ENCODE measurements around the gene SDK1. TPM values are rescaled to one million over a fixed set of nuclear protein-coding genes. Genes with fewer than 3 reads are reported as not detected.

Gene SDK1
- total RNA-seq, 1 donor from 2014 or later: 10.9 TPM

GRCh38 chr7:3370921-3371320, 69.9 kb downstream of the SDK1 start:
- Mint-ChIP-seq H3K27ac (ENCODE audit: unreplicated experiment) (no peak overlapping the region), H3K4me1 (ENCODE audit: low read depth) (peaks cover 26% of the 10 kb centered on the region), H3K36me3 (ENCODE audit: low read depth) (no peaks in the 10 kb centered on the region), H3K27me3 (ENCODE audit: low read depth) (no peaks in the 10 kb centered on the region), H3K4me3 (ENCODE audit: unreplicated experiment) (no peak overlapping the region), H3K9me3 (ENCODE audit: low read depth) (no peaks in the 10 kb centered on the region)
- no peak for TF ChIP-seq CTCF (IDR thresholded peaks at IDR 0.05)
- no peak for DNase-seq (ENCODE audit: low spot score)

GRCh38 chr7:3371601-3372000, 70.5 kb downstream of the SDK1 start:
- no peaks in the 10 kb centered on the region for H3K9me3 Mint-ChIP-seq (ENCODE audit: low read depth)
- H3K4me3 Mint-ChIP-seq (ENCODE audit: unreplicated experiment): no peak overlapping the region
- no peak for TF ChIP-seq CTCF (IDR thresholded peaks at IDR 0.05)
- H3K4me1 Mint-ChIP-seq (ENCODE audit: low read depth): peaks cover 23% of the 10 kb centered on the region
- H3K27ac Mint-ChIP-seq (ENCODE audit: unreplicated experiment): no peak overlapping the region
- no peak for DNase-seq (ENCODE audit: low spot score)
- H3K27me3 Mint-ChIP-seq (ENCODE audit: low read depth): no peaks in the 10 kb centered on the region
- no peaks in the 10 kb centered on the region for H3K36me3 Mint-ChIP-seq (ENCODE audit: low read depth)

DNA sequence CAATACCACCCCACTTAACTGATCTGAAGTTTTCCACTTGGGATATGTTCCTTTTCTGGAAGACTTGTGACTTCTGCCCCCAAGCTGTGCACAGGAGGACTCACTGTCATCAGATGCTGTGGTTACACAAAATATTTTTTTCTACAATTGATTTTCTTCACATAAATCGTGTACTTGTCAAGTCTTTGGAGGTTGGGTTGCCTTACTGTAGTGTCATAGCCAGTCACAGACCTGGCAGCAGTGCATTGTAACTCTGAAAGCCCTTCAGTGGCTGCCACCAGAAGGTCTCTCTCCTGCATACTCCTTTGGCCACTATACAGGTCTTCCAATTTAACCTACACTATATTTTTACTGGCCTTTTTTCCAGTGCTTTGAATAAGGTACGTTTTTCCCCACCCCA, 73.2 kb downstream of the SDK1 start:
- Mint-ChIP-seq H3K36me3 (ENCODE audit: low read depth) (peaks cover 1% of the 10 kb centered on the region), H3K4me1 (ENCODE audit: low read depth) (peaks cover 12% of the 10 kb centered on the region), H3K27ac (ENCODE audit: unreplicated experiment) (no peak overlapping the region), H3K9me3 (ENCODE audit: low read depth) (no peaks in the 10 kb centered on the region), H3K27me3 (ENCODE audit: low read depth) (no peaks in the 10 kb centered on the region), H3K4me3 (ENCODE audit: unreplicated experiment) (no peak overlapping the region)
- DNase-seq (ENCODE audit: low spot score): no peak
- TF ChIP-seq CTCF (IDR thresholded peaks at IDR 0.05): no peak

DNA sequence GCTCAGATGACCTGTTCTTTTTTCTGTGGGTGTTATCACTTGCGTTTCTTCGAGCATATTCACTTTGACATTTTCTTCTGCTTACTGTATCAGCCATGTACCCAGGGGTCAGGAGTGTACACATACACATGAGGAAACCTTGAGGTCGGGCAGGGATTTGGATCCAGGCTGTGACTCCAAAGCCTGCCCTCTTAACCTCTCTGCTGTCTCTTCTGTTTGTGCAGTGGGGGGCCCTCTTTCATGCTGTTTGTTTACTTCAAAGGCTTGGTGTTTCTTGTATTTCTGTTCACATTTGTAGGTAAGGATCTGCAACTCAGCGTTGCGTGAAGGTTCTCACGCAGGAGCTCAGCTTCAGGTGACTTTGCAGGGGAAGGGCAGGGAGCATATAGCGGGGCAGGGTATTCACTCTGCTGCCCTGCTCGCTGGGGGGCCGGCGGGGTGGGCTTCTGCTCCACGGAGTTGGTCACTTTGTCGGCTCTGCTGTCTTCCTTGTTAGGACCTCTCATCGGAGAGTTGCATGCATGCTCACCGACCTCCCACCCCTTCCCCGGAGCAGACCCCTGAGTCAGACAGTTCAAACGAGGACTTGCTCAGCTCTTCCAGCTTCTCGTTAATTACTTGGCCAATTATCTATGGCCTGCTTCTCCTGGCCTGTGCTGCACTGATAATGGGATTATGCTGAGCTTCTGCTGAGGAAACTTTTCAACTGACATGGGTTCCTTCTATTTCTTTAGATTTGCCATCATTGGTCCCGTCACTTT, 77.5 kb downstream of the SDK1 start:
- Mint-ChIP-seq H3K9me3 (ENCODE audit: low read depth) (no peaks in the 10 kb centered on the region), H3K36me3 (ENCODE audit: low read depth) (peaks cover 2% of the 10 kb centered on the region), H3K27me3 (ENCODE audit: low read depth) (no peaks in the 10 kb centered on the region), H3K4me3 (ENCODE audit: unreplicated experiment) (no peak overlapping the region), H3K27ac (ENCODE audit: unreplicated experiment) (no peak overlapping the region), H3K4me1 (ENCODE audit: low read depth) (no peaks in the 10 kb centered on the region)
- no peak for DNase-seq (ENCODE audit: low spot score)
- TF ChIP-seq CTCF (IDR thresholded peaks at IDR 0.05): no peak

DNA sequence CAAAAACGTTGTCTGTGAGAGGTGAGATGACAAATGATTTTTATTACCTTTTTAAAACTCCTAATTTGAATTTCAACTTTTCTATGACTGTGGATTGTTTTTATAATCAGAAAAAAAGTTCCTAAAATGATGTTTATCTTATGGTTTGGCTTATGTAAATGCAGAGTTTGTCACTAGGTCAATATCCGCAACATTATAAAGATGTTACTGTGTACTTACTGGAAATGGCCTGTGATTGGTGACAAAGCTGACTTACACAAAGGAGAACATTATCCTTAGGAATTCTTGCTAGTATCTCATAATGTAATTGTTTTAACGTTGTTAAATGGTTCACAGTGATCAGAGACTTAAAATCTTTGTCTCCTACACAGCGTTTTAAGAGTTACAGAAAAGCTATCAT, 79.0 kb downstream of the SDK1 start:
- Mint-ChIP-seq H3K4me3 (ENCODE audit: unreplicated experiment) (no peak overlapping the region), H3K9me3 (ENCODE audit: low read depth) (no peaks in the 10 kb centered on the region), H3K4me1 (ENCODE audit: low read depth) (no peaks in the 10 kb centered on the region), H3K27ac (ENCODE audit: unreplicated experiment) (no peak overlapping the region), H3K27me3 (ENCODE audit: low read depth) (no peaks in the 10 kb centered on the region), H3K36me3 (ENCODE audit: low read depth) (peaks cover 2% of the 10 kb centered on the region)
- no peak for DNase-seq (ENCODE audit: low spot score)
- TF ChIP-seq CTCF (IDR thresholded peaks at IDR 0.05): no peak

Data from chondrocyte (in vitro differentiated cells).